Endodermal cell (in vitro differentiated cells): ENCODE results near the gene NEIL3. TPM values are rescaled to one million over a fixed set of nuclear protein-coding genes. Genes with fewer than 3 reads are reported as not detected.

Source experiments
- DNase-seq: peaks from one replicate; pipeline ENCODE4 v3.0.0-alpha.2; 2017
- H3K27ac ChIP-seq: 2 replicates; pipeline ENCODE4 v1.5.1; 2013; ENCODE audit warnings: mild to moderate bottlenecking, low read depth, low read length, moderate library complexity
- H3K27me3 ChIP-seq: 2 replicates; pipeline ENCODE4 v1.6.1; 2013; ENCODE audit warnings: mild to moderate bottlenecking, low read length, moderate library complexity; ENCODE audit not compliant: insufficient read depth, control insufficient read depth, poor library complexity, severe bottlenecking
- H3K36me3 ChIP-seq: 2 replicates; pipeline ENCODE4 v1.7.0; 2013; ENCODE audit warnings: mild to moderate bottlenecking, low read length, moderate library complexity; ENCODE audit not compliant: control insufficient read depth, insufficient read depth
- H3K4me1 ChIP-seq: one replicate; pipeline ENCODE4 v1.7.0; 2013; ENCODE audit warnings: low read length; ENCODE audit not compliant: control insufficient read depth, insufficient read depth
- H3K4me3 ChIP-seq: 2 replicates; pipeline ENCODE4 v1.5.1; 2013; ENCODE audit warnings: mild to moderate bottlenecking, low read length, moderate library complexity
- H3K9ac ChIP-seq: 2 replicates; pipeline ENCODE4 v1.6.1; 2013; ENCODE audit warnings: mild to moderate bottlenecking, low read length, moderate library complexity; ENCODE audit not compliant: poor library complexity, severe bottlenecking; ENCODE audit errors: extremely low read depth
- H3K9me3 ChIP-seq: 2 replicates; pipeline ENCODE4 v1.6.1; 2013; ENCODE audit warnings: mild to moderate bottlenecking, low read length, moderate library complexity; ENCODE audit not compliant: control insufficient read depth
- H3K27ac Mint-ChIP-seq: 2 replicates; pipeline ENCODE4 v1.8.0; 2020; ENCODE audit warnings: mixed read lengths
- H3K27me3 Mint-ChIP-seq: 2 replicates; pipeline ENCODE4 v1.8.0; 2021; ENCODE audit warnings: mild to moderate bottlenecking, mixed read lengths; ENCODE audit not compliant: insufficient read depth
- H3K36me3 Mint-ChIP-seq: 2 replicates; pipeline ENCODE4 v1.8.0; 2020; ENCODE audit warnings: low read depth, mixed read lengths
- H3K4me1 Mint-ChIP-seq: 2 replicates; pipeline ENCODE4 v1.8.0; 2020; ENCODE audit warnings: mixed read lengths
- H3K4me3 Mint-ChIP-seq: 2 replicates; pipeline ENCODE4 v1.8.0; 2020; ENCODE audit warnings: mild to moderate bottlenecking, moderate library complexity, mixed read lengths
- H3K9me3 Mint-ChIP-seq: 2 replicates; pipeline ENCODE4 v1.8.0; 2020; ENCODE audit warnings: mild to moderate bottlenecking, mixed read lengths
- WGBS, 2 experiments: methylation state at CpG; one replicate each; pipeline versions ENCODE4 v1.1.5 to v1.1.7; 2013; ENCODE audit warnings: missing lambda C conversion rate in 2 of 2, mixed read lengths in 1 of 2; ENCODE audit not compliant: insufficient coverage in 1 of 2, insufficient read length in 1 of 2; 5-methylcytosine and 5-hydroxymethylcytosine counted together
- total RNA-seq, 2 donors: library from RNA; stranded (reverse); fragmentation: NEBNext Ultra II Directional in 1 of 2; extraction: Animal tissue kit (Norgen Biotek cat#: 25700) in 1 of 2; gene quantifications; 2 replicates in 1 of 2; 3 replicates in 1 of 2; pipeline ENCODE4 v1.2.1, GENCODE V29; 2021
- TF ChIP-seq, protein P1 (sequence below): fragments of 200-600 bp; sonication (generic); conservative IDR thresholded peaks from 2 replicates; pipeline ENCODE4 v1.5.0; 2021; ENCODE audit warnings: antibody characterized with exemption, mild to moderate bottlenecking

NEIL3 gene
- total RNA-seq, 2 donors from 2014 or later = 9.1 to 15.1 TPM

DNA sequence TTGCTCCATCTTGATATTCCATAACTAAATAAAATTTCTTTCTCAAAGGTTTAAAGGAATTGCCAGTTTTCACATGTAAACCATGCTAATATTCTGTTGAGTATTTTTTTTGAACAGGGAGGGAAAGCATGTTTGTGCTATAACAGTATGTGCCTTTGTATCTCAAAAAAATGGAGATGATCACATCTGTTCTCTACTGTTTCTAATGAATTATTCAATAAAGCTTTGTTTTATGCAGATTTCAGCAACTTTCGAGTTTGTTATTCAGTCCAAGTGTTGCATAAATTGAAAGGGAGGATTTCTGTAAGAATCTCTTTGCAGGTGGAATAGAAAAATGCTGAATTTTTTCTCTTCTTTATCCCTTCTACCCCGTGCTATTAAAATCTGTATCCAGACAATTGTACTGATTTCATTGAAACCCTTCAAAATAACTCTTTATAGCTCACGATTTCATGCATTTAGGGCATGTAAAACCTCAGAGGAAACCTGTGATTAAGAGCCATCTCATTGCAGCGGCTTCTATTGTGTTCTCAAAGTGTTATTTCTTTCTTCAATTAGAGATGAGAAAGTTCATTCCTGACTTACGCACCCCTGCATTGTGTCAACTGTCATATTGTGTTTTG, 42.1 kb downstream of the NEIL3 start:
- peaks cover 2% of the 10 kb centered on the region for H3K9me3 Mint-ChIP-seq
- no peaks in the 10 kb centered on the region for H3K4me1 Mint-ChIP-seq
- Histone ChIP-seq H3K27me3 (no peaks in the 10 kb centered on the region), H3K9ac (no peak overlapping the region), H3K9me3 (no peaks in the 10 kb centered on the region), H3K4me1 (no peaks in the 10 kb centered on the region), H3K4me3 (no peak overlapping the region), H3K36me3 (peaks cover 4% of the 10 kb centered on the region), H3K27ac (no peak overlapping the region)
- TF ChIP-seq, protein P1, sequence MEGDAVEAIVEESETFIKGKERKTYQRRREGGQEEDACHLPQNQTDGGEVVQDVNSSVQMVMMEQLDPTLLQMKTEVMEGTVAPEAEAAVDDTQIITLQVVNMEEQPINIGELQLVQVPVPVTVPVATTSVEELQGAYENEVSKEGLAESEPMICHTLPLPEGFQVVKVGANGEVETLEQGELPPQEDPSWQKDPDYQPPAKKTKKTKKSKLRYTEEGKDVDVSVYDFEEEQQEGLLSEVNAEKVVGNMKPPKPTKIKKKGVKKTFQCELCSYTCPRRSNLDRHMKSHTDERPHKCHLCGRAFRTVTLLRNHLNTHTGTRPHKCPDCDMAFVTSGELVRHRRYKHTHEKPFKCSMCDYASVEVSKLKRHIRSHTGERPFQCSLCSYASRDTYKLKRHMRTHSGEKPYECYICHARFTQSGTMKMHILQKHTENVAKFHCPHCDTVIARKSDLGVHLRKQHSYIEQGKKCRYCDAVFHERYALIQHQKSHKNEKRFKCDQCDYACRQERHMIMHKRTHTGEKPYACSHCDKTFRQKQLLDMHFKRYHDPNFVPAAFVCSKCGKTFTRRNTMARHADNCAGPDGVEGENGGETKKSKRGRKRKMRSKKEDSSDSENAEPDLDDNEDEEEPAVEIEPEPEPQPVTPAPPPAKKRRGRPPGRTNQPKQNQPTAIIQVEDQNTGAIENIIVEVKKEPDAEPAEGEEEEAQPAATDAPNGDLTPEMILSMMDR = no peak
- no peaks in the 10 kb centered on the region for H3K27me3 Mint-ChIP-seq
- DNase-seq = no peak
- no peak overlapping the region for H3K27ac Mint-ChIP-seq
- WGBS, 2 experiments = 93 to 94% methylated on average over 3 to 5 of the region's 5 CpGs
- H3K36me3 Mint-ChIP-seq = peaks cover 17% of the 10 kb centered on the region
- H3K4me3 Mint-ChIP-seq = no peak overlapping the region

DNA sequence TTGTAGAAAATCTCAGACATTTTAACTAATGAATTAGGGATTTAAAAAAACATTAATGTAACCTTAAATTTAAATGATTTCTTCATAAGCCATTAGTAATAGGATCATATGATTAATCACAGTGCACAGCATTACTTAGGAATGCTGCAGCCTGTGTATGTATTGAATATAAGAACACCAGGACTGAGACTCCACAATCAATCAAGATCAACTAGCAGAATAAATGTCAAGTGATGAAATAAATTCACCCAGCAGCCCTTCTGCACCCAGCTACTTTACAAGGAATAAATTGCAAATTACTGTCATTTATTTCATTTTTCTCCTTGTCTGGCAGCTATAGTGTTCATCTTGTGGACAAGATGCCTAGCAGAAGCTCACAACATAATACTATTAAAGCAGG, 46.5 kb downstream of the NEIL3 start:
- no peaks in the 10 kb centered on the region for H3K27me3 Mint-ChIP-seq
- no peak overlapping the region for H3K27ac Mint-ChIP-seq
- Histone ChIP-seq H3K27ac (no peak overlapping the region), H3K4me3 (no peak overlapping the region), H3K9ac (no peak overlapping the region), H3K27me3 (no peaks in the 10 kb centered on the region), H3K4me1 (no peaks in the 10 kb centered on the region), H3K9me3 (no peaks in the 10 kb centered on the region), H3K36me3 (peaks cover 4% of the 10 kb centered on the region)
- H3K9me3 Mint-ChIP-seq = no peaks in the 10 kb centered on the region
- peaks cover 10% of the 10 kb centered on the region for H3K36me3 Mint-ChIP-seq
- TF ChIP-seq, protein P1 = no peak
- H3K4me3 Mint-ChIP-seq = no peak overlapping the region
- no peaks in the 10 kb centered on the region for H3K4me1 Mint-ChIP-seq
- DNase-seq = no peak

DNA sequence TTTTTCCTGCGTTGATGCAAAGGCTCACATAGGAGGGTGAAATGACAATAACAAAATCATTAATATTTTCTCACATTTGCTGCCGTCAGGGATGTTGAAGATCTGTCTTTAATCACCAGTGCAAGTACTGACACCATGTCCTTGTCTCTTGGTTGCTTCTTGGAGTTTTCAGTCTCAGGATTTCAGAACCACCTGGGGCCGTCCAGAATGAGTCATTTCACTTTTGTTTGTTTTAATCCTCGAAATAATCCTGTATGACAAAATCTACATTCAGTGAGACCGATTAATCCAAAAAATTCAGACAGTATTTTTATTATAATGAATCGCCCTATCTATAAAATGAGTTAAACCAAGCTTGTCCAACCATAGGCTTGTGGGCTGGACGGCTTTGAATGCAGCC, 47.2 kb downstream of the NEIL3 start:
- no peaks in the 10 kb centered on the region for H3K27me3 ChIP-seq
- DNase-seq = no peak
- H3K9me3 ChIP-seq = no peaks in the 10 kb centered on the region
- H3K4me3 Mint-ChIP-seq = no peak overlapping the region
- H3K4me1 ChIP-seq = no peaks in the 10 kb centered on the region
- no peaks in the 10 kb centered on the region for H3K4me1 Mint-ChIP-seq
- H3K27ac ChIP-seq = no peak overlapping the region
- no peaks in the 10 kb centered on the region for H3K27me3 Mint-ChIP-seq
- H3K36me3 ChIP-seq = peaks cover 4% of the 10 kb centered on the region
- H3K4me3 ChIP-seq = no peak overlapping the region
- 95 to 96% methylated on average over 6 to 7 of the region's 7 CpGs for WGBS, 2 experiments
- TF ChIP-seq, protein P1 = no peak
- H3K9ac ChIP-seq = no peak overlapping the region
- no peaks in the 10 kb centered on the region for H3K9me3 Mint-ChIP-seq
- no peak overlapping the region for H3K27ac Mint-ChIP-seq
- peaks cover 10% of the 10 kb centered on the region for H3K36me3 Mint-ChIP-seq
